HCT116 (cell line): ENCODE results near the gene NR4A1. TPM values are rescaled to one million over a fixed set of nuclear protein-coding genes. Genes with fewer than 3 reads are reported as not detected.

Source experiments
- ATAC-seq: fragments of 200-7000 bp; cut with Tn5 transposase; 2 replicates; pipeline ENCODE4 v1.9.1; 2020; ENCODE audit warnings: mild to moderate bottlenecking, moderate library complexity
- BruUV-seq: library from RNA; stranded (reverse); fragments of 400-500 nt; replicated peaks from 2 replicates; lab custom pipeline; 2021; lab: Mats Ljungman, UMichigan
- CTCF ChIA-PET: fragments of 300-600 bp; sonication (Branson Sonifier 250); formaldehyde crosslinking; loops from one replicate; lab custom pipeline; 2021; ENCODE audit warnings: antibody characterized with exemption; lab: Charles Lee
- POLR2A ChIA-PET: fragments of 300-600, 350-600 bp; sonication (Branson Sonifier 250); formaldehyde crosslinking; loops from one replicate; lab custom pipeline; 2021; ENCODE audit warnings: antibody characterized with exemption; lab: Charles Lee
- RAD21 ChIA-PET, 2 experiments: fragments of 300-600 bp; sonication (Branson Sonifier 250); formaldehyde crosslinking; loops; one replicate each; lab custom pipeline; 2023; ENCODE audit warnings: low total read pairs in 2 of 2; ENCODE audit not compliant: uncharacterized antibody in 2 of 2, unreplicated experiment in 2 of 2, low non-redundant PET in 1 of 2; lab: Charles Lee
- DNase-seq: peaks from one replicate; pipeline ENCODE4 v3.0.0-alpha.2; 2010; ENCODE audit warnings: low read depth, low spot score
- H2AFZ ChIP-seq: fragments of 200-600 bp; shearing (Covaris generic), sonication (generic); 2 replicates; pipeline ENCODE4 v1.6.1; 2017; ENCODE audit warnings: low read depth, mixed run types, mixed read lengths, antibody characterized with exemption, low read length; ENCODE audit not compliant: poor library complexity, severe bottlenecking
- H3K27ac ChIP-seq: 2 replicates; pipeline ENCODE4 v1.5.1; 2012; ENCODE audit warnings: low read depth, low read length
- H3K27me3 ChIP-seq: fragments of 200-600 bp; sonication (generic); 2 replicates; pipeline ENCODE4 v1.6.1; 2016; ENCODE audit warnings: mixed run types, low read length, mixed read lengths; ENCODE audit not compliant: insufficient read depth
- H3K36me3 ChIP-seq, 2 experiments: fragments of 200-500 bp in 1 of 2; fragments of 200-600 bp in 1 of 2; sonication (Bioruptor generic) in 1 of 2; sonication (generic) in 1 of 2; 2 replicates each; pipeline versions ENCODE4 v1.5.1 to v1.6.1; 2014 to 2016; ENCODE audit warnings: low read length in 2 of 2, inconsistent platforms in 1 of 2, mixed read lengths in 1 of 2, mixed run types in 1 of 2; ENCODE audit not compliant: insufficient read depth in 2 of 2, control insufficient read depth in 1 of 2
- H3K4me1 ChIP-seq, 2 experiments: fragments of 200-600 bp in 1 of 2; sonication (generic) in 1 of 2; 2 replicates each; pipeline versions ENCODE4 v1.5.1 to v1.6.1; 2012 to 2017; ENCODE audit warnings: low read length in 2 of 2, inconsistent platforms in 1 of 2, mild to moderate bottlenecking in 1 of 2, mixed read lengths in 1 of 2, mixed run types in 1 of 2, moderate library complexity in 1 of 2; ENCODE audit not compliant: insufficient read depth in 2 of 2, control insufficient read depth in 1 of 2
- H3K4me2 ChIP-seq: fragments of 200-600 bp; sonication (generic); 2 replicates; pipeline ENCODE4 v1.6.1; 2017; ENCODE audit warnings: mixed run types, low read length, mixed read lengths
- H3K4me3 ChIP-seq, 2 experiments: fragments of 200-600 bp in 1 of 2; sonication (generic) in 1 of 2; replicated peaks in 1 of 2; 2 replicates each; pipeline ENCODE4 v1.5.1; 2011 to 2016; ENCODE audit warnings: low read length in 2 of 2, control low read depth in 1 of 2, low read depth in 1 of 2, mild to moderate bottlenecking in 1 of 2, mixed read lengths in 1 of 2, mixed run types in 1 of 2
- H3K79me2 ChIP-seq: fragments of 200-600 bp; sonication (generic); 2 replicates; pipeline ENCODE4 v1.6.1; 2017; ENCODE audit warnings: mild to moderate bottlenecking, mixed run types, low read length, moderate library complexity, mixed read lengths; ENCODE audit not compliant: insufficient read depth
- H3K9ac ChIP-seq: fragments of 200-600 bp; sonication (generic); 2 replicates; pipeline ENCODE4 v1.6.1; 2016; ENCODE audit warnings: low read length, mixed read lengths
- H3K9me2 ChIP-seq: fragments of 200-600 bp; sonication (generic), shearing (Covaris generic); 2 replicates; pipeline ENCODE4 v1.6.1; 2017; ENCODE audit warnings: mixed run types, mild to moderate bottlenecking, moderate library complexity; ENCODE audit not compliant: insufficient read depth
- H3K9me3 ChIP-seq, 2 experiments: fragments of 200-500 bp in 1 of 2; fragments of 200-600 bp in 1 of 2; sonication (Bioruptor generic) in 1 of 2; sonication (generic) in 1 of 2; 2 replicates each; pipeline ENCODE4 v1.6.1; 2014 to 2017; ENCODE audit warnings: low read length in 2 of 2, mixed read lengths in 2 of 2, inconsistent platforms in 1 of 2, low read depth in 1 of 2, mild to moderate bottlenecking in 1 of 2, mixed run types in 1 of 2, moderate library complexity in 1 of 2; ENCODE audit not compliant: control insufficient read depth in 1 of 2, insufficient read depth in 1 of 2
- H4K20me1 ChIP-seq: fragments of 200-600 bp; sonication (generic), shearing (Covaris generic); 2 replicates; pipeline ENCODE4 v1.6.1; 2017; ENCODE audit warnings: mixed run types, mild to moderate bottlenecking, moderate library complexity; ENCODE audit not compliant: insufficient read depth
- CBX3 ChIP-seq: IDR thresholded peaks from 2 replicates; pipeline ENCODE4 v1.6.1; 2012; ENCODE audit warnings: low read depth
- CEBPB ChIP-seq: IDR thresholded peaks from 2 replicates; pipeline ENCODE4 v1.6.1; 2012; ENCODE audit warnings: low read depth
- EGR1 ChIP-seq: IDR thresholded peaks from 2 replicates; pipeline ENCODE4 v1.6.1; 2012; ENCODE audit warnings: low read depth
- ELF1 ChIP-seq: IDR thresholded peaks from 2 replicates; pipeline ENCODE4 v1.6.1; 2012; ENCODE audit warnings: low read depth, borderline replicate concordance
- EZH2 ChIP-seq: fragments of 200-600 bp; sonication (generic); IDR thresholded peaks from 2 replicates; pipeline ENCODE4 v1.6.1; 2017; ENCODE audit warnings: antibody characterized with exemption, mixed run types
- EZH2phosphoT487 ChIP-seq: fragments of 200-600 bp; IDR thresholded peaks from 2 replicates; pipeline ENCODE4 v1.6.1; 2018; ENCODE audit warnings: antibody characterized with exemption, borderline replicate concordance
- FOSL1 ChIP-seq: IDR thresholded peaks from 2 replicates; pipeline ENCODE4 v1.6.1; 2012; ENCODE audit warnings: low read depth
- JUND ChIP-seq: IDR thresholded peaks from 2 replicates; pipeline ENCODE4 v1.6.1; 2012
- POLR2A ChIP-seq: IDR thresholded peaks from 2 replicates; pipeline ENCODE4 v1.7.0; 2011; ENCODE audit warnings: borderline replicate concordance; ENCODE audit not compliant: insufficient read depth, insufficient read length; ENCODE audit errors: extremely low read depth
- POLR2AphosphoS5 ChIP-seq: IDR thresholded peaks from 2 replicates; pipeline ENCODE4 v1.6.1; 2011; ENCODE audit warnings: mild to moderate bottlenecking, low read depth, low read length, moderate library complexity
- RAD21 ChIP-seq: IDR thresholded peaks from 2 replicates; pipeline ENCODE4 v1.6.1; 2012; ENCODE audit warnings: low read depth, mild to moderate bottlenecking
- SIN3A ChIP-seq: IDR thresholded peaks from 2 replicates; pipeline ENCODE4 v1.6.1; 2012; ENCODE audit warnings: low read depth
- SP1 ChIP-seq: IDR thresholded peaks from 2 replicates; pipeline ENCODE4 v1.6.1; 2012; ENCODE audit warnings: low read depth
- SRF ChIP-seq: IDR thresholded peaks from 2 replicates; pipeline ENCODE4 v1.6.1; 2012; ENCODE audit warnings: low read depth
- YY1 ChIP-seq: IDR thresholded peaks from 2 replicates; pipeline ENCODE4 v1.6.1; 2011; ENCODE audit warnings: low read length, low read depth, moderate library complexity, mild to moderate bottlenecking; ENCODE audit not compliant: insufficient replicate concordance; ENCODE audit errors: extremely low read depth
- ZFX ChIP-seq: fragments of 450-650 bp; IDR thresholded peaks from 2 replicates; pipeline ENCODE4 v1.6.1; 2017
- ZNF274 ChIP-seq: fragments of 200-500 bp; sonication (Bioruptor generic); IDR thresholded peaks from 2 replicates; pipeline ENCODE4 v1.6.1; 2014; ENCODE audit warnings: mild to moderate bottlenecking, low read depth, low read length, inconsistent platforms
- intact Hi-C: fragments of 100-400 bp; cut with micrococcal nuclease; formaldehyde crosslinking; loops from 2 replicates; pipeline ENCODE4 v1.10.0; 2022
- total RNA-seq: library from RNA; stranded (reverse); gene quantifications from one replicate; pipeline ENCODE4 v1.2.1, GENCODE V29; 2021; ENCODE audit not compliant: unreplicated experiment
- TF ChIP-seq, protein P1 (sequence below): IDR thresholded peaks from 2 replicates; pipeline ENCODE4 v1.6.1; 2012; ENCODE audit warnings: low read depth
- TF ChIP-seq, protein P2 (sequence below), 3 experiments: fragments of 200-600 bp in 1 of 3; sonication (generic) in 1 of 3; IDR thresholded peaks in 2 of 3; conservative IDR thresholded peaks in 1 of 3; 2 replicates each; pipeline ENCODE4 v1.5.1; 2012 to 2017; ENCODE audit warnings: low read depth in 2 of 3, low read length in 2 of 3, antibody characterized with exemption in 1 of 3, borderline replicate concordance in 1 of 3, control low read depth in 1 of 3, mild to moderate bottlenecking in 1 of 3, mixed read lengths in 1 of 3, mixed run types in 1 of 3, moderate library complexity in 1 of 3; ENCODE audit not compliant: insufficient read depth in 1 of 3
- TF ChIP-seq, protein P3 (sequence below): IDR thresholded peaks from 2 replicates; pipeline ENCODE4 v1.6.1; 2012

The NR4A1 gene
- total RNA-seq, 1 experiment from 2014 or later = 35.3 TPM

DNA sequence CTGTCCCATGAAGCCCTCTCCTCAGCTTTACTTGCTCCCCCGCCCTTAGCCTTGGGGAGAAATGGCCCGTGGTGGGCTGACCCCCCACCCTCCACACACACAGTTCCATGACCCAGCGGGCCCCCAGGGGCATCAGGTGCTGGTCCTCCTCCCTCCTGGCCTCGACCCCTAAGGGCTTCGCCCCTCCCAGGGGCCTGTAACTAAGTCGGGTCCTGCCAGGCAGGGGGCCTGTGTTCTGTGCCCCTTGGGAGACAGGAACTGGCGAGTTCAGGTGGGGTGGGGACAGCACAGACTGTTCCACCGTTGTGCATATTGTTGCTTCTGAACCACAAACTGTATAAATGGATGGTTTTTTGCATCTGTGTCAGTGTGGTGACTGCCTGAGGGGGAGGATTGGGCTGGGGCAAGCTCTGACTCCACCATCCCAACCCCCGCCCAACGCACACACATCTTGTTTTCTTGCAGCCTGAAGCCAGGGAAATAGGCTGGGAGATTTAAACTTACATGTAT, 35.7 kb upstream of the NR4A1 start:
- no peak overlapping the region for H3K9ac ChIP-seq

More for the DNA sequence above, 35.7 kb upstream of the NR4A1 start:
- Histone ChIP-seq H3K27ac (no peak overlapping the region), H3K4me3 (no peak overlapping the region), H3K9me3 (no peaks in the 10 kb centered on the region), H3K27me3 (no peaks in the 10 kb centered on the region), H3K79me2 (no peaks in the 10 kb centered on the region), H2AFZ (no peak overlapping the region), H3K36me3 (no peaks in the 10 kb centered on the region), H3K4me2 (no peak overlapping the region), H3K9me2 (no peaks in the 10 kb centered on the region), H4K20me1 (no peaks in the 10 kb centered on the region), H3K4me1 (peaks cover 0 to 10% of the 10 kb centered on the region in 2 experiments; a peak in 2 of 4 replicates)
- no peak for ATAC-seq
- intact Hi-C loops = no loop called here
- no TSS peak for BruUV-seq
- no peak for DNase-seq
- ChIA-PET POLR2A (no interaction called here), RAD21 (no interaction called here), CTCF (no interaction called here)
- TF ChIP-seq EZH2phosphoT487 (no peak), RAD21 (no peak), ZFX (no peak), POLR2A (no peak), EGR1 (no peak), CBX3 (no peak), SIN3A (no peak), FOSL1 (no peak), ZNF274 (no peak), JUND (no peak), YY1 (no peak), SRF (no peak), CEBPB (no peak), EZH2 (no peak), POLR2AphosphoS5 (no peak), ELF1 (no peak), SP1 (no peak)
- TF ChIP-seq, protein P1, sequence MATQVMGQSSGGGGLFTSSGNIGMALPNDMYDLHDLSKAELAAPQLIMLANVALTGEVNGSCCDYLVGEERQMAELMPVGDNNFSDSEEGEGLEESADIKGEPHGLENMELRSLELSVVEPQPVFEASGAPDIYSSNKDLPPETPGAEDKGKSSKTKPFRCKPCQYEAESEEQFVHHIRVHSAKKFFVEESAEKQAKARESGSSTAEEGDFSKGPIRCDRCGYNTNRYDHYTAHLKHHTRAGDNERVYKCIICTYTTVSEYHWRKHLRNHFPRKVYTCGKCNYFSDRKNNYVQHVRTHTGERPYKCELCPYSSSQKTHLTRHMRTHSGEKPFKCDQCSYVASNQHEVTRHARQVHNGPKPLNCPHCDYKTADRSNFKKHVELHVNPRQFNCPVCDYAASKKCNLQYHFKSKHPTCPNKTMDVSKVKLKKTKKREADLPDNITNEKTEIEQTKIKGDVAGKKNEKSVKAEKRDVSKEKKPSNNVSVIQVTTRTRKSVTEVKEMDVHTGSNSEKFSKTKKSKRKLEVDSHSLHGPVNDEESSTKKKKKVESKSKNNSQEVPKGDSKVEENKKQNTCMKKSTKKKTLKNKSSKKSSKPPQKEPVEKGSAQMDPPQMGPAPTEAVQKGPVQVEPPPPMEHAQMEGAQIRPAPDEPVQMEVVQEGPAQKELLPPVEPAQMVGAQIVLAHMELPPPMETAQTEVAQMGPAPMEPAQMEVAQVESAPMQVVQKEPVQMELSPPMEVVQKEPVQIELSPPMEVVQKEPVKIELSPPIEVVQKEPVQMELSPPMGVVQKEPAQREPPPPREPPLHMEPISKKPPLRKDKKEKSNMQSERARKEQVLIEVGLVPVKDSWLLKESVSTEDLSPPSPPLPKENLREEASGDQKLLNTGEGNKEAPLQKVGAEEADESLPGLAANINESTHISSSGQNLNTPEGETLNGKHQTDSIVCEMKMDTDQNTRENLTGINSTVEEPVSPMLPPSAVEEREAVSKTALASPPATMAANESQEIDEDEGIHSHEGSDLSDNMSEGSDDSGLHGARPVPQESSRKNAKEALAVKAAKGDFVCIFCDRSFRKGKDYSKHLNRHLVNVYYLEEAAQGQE = no peak
- TF ChIP-seq, protein P2, sequence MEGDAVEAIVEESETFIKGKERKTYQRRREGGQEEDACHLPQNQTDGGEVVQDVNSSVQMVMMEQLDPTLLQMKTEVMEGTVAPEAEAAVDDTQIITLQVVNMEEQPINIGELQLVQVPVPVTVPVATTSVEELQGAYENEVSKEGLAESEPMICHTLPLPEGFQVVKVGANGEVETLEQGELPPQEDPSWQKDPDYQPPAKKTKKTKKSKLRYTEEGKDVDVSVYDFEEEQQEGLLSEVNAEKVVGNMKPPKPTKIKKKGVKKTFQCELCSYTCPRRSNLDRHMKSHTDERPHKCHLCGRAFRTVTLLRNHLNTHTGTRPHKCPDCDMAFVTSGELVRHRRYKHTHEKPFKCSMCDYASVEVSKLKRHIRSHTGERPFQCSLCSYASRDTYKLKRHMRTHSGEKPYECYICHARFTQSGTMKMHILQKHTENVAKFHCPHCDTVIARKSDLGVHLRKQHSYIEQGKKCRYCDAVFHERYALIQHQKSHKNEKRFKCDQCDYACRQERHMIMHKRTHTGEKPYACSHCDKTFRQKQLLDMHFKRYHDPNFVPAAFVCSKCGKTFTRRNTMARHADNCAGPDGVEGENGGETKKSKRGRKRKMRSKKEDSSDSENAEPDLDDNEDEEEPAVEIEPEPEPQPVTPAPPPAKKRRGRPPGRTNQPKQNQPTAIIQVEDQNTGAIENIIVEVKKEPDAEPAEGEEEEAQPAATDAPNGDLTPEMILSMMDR (IDR thresholded peaks at IDR 0.05 in 2 of 3, conservative IDR thresholded peaks at IDR 0.05 in 1 of 3; ENCODE audit: borderline replicate concordance in 1 of 3, insufficient read depth in 1 of 3, low read depth in 2 of 3, low read length in 2 of 3) = no peak
- TF ChIP-seq, protein P3, sequence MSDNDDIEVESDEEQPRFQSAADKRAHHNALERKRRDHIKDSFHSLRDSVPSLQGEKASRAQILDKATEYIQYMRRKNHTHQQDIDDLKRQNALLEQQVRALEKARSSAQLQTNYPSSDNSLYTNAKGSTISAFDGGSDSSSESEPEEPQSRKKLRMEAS = no peak
